Measurements from ENCODE around the gene DAZAP1. TPM values are rescaled to one million over a fixed set of nuclear protein-coding genes. Genes with fewer than 3 reads are reported as not detected.

DAZAP1 gene
- total RNA-seq, 1 donor: 43.8 TPM

- DNase-seq (ENCODE audit: low read depth): no peak
- TF ChIP-seq CTCF (IDR thresholded peaks at IDR 0.05; ENCODE audit: insufficient read depth, low read length): no peak
- no peak overlapping the region for H3K4me3 ChIP-seq (ENCODE audit: low read depth, low read length)
These were observed 16.2 kb downstream of the DAZAP1 start for GRCh38 chr19:1423436-1424191.

GRCh38 chr19:1424192-1424955 is 17.0 kb downstream of the DAZAP1 start:
- TF ChIP-seq CTCF (IDR thresholded peaks at IDR 0.05; ENCODE audit: insufficient read depth, low read length): no peak
- no peak overlapping the region for H3K4me3 ChIP-seq (ENCODE audit: low read depth, low read length)
- no peak for DNase-seq (ENCODE audit: low read depth)

- no peak for DNase-seq (ENCODE audit: low read depth)
- TF ChIP-seq CTCF (IDR thresholded peaks at IDR 0.05; ENCODE audit: insufficient read depth, low read length): no peak
- H3K4me3 ChIP-seq (ENCODE audit: low read depth, low read length): no peak overlapping the region
These were observed 17.9 kb downstream of the DAZAP1 start for GRCh38 chr19:1425102-1425837.

GRCh38 chr19:1425902-1426301 is 18.5 kb downstream of the DAZAP1 start:
- no peak for DNase-seq (ENCODE audit: low read depth)
- TF ChIP-seq CTCF (IDR thresholded peaks at IDR 0.05; ENCODE audit: insufficient read depth, low read length): no peak
- no peak overlapping the region for H3K4me3 ChIP-seq (ENCODE audit: low read depth, low read length)

- DNase-seq (ENCODE audit: low read depth): no peak
- TF ChIP-seq CTCF (IDR thresholded peaks at IDR 0.05; ENCODE audit: insufficient read depth, low read length): no peak
- H3K4me3 ChIP-seq (ENCODE audit: low read depth, low read length): no peak overlapping the region
These were observed 19.4 kb downstream of the DAZAP1 start for GRCh38 chr19:1426736-1427135.

GRCh38 chr19:1427221-1427920 is 20.0 kb downstream of the DAZAP1 start:
- DNase-seq (ENCODE audit: low read depth): no peak
- no peak overlapping the region for H3K4me3 ChIP-seq (ENCODE audit: low read depth, low read length)
- no peak for TF ChIP-seq CTCF (IDR thresholded peaks at IDR 0.05; ENCODE audit: insufficient read depth, low read length)

Data from fibroblast of the aortic adventitia (primary cell).